Spleen (tissue), 7 donors: Measurements from ENCODE around the gene ZNF566.

Source experiments
- CTCF ChIP-seq, 11 experiments: fragments of 200-600 bp in 7 of 11; fragments of 450-650 bp in 4 of 11; sonication (generic) in 4 of 11; IDR thresholded peaks in 8 of 11; conservative IDR thresholded peaks in 3 of 11; 1 replicate in 7 of 11; 2 replicates in 4 of 11; pipeline versions ENCODE4 v1.4.0 to v1.8.0; 2016 to 2021; ENCODE audit warnings: antibody characterized with exemption in 11 of 11, inconsistent platforms in 4 of 11, mild to moderate bottlenecking in 1 of 11
- POLR2A ChIP-seq, 3 donors: fragments of 450-650 bp; IDR thresholded peaks; one replicate each; pipeline ENCODE4 v1.5.1; 2017; ENCODE audit warnings: antibody characterized with exemption in 3 of 3, mild to moderate bottlenecking in 1 of 3
- POLR2AphosphoS5 ChIP-seq, 3 donors: sonication (generic); formaldehyde crosslinking; IDR thresholded peaks; one replicate each; pipeline ENCODE4 v1.5.1; 2017; ENCODE audit warnings: antibody characterized with exemption in 3 of 3
- donor health status: DM: no; HTN: no; CAD: no; lungs with moderate emphysema.
- donor health status: DM: no; HTN: no; CAD: no.
- donor health status: DM: no; HTN: no; CAD: no.

GRCh38 chr19:36409841-36410240 lies 79.5 kb downstream of the ZNF566 start:
- no peak for TF ChIP-seq CTCF (IDR thresholded peaks at IDR 0.05 in 8 of 11, conservative IDR thresholded peaks at IDR 0.05 in 3 of 11)
- no peak for TF ChIP-seq POLR2A (IDR thresholded peaks at IDR 0.05)
- TF ChIP-seq POLR2AphosphoS5 (IDR thresholded peaks at IDR 0.05) = no peak
